ENCODE data around the gene CRTC3.

Gene CRTC3

DNA sequence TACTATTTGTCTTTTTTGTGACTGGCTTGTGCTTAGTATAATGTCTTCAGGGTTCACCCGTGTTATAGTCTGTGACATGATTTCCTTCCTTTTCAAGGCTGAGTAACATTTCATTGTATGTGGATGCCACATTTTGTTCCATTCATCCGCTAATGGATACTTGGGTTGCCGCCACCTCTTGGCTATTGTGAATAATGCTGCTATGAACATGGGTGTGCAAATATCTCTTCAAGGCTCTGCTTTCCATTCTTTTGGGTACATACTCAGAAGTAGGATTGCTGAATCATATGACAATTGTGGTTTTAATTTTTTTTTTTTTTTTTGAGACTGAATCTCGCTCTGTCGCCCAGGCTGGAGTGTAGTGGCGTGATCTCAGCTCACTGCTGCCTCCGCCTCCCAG lies 15.4 kb downstream of the CRTC3 start:
- TF ChIP-seq, protein P1, sequence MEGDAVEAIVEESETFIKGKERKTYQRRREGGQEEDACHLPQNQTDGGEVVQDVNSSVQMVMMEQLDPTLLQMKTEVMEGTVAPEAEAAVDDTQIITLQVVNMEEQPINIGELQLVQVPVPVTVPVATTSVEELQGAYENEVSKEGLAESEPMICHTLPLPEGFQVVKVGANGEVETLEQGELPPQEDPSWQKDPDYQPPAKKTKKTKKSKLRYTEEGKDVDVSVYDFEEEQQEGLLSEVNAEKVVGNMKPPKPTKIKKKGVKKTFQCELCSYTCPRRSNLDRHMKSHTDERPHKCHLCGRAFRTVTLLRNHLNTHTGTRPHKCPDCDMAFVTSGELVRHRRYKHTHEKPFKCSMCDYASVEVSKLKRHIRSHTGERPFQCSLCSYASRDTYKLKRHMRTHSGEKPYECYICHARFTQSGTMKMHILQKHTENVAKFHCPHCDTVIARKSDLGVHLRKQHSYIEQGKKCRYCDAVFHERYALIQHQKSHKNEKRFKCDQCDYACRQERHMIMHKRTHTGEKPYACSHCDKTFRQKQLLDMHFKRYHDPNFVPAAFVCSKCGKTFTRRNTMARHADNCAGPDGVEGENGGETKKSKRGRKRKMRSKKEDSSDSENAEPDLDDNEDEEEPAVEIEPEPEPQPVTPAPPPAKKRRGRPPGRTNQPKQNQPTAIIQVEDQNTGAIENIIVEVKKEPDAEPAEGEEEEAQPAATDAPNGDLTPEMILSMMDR (IDR thresholded peaks at IDR 0.05; ENCODE audit: insufficient read depth, low read length, missing control alignments), result no peak
- no peak for DNase-seq (ENCODE audit: low read depth, low spot score)
- CTCF ChIA-PET, result no interaction called here
- H3K4me3 ChIP-seq (ENCODE audit: low read depth, low read length), result no peak overlapping the region
- POLR2A ChIA-PET, result no interaction called here

DNA sequence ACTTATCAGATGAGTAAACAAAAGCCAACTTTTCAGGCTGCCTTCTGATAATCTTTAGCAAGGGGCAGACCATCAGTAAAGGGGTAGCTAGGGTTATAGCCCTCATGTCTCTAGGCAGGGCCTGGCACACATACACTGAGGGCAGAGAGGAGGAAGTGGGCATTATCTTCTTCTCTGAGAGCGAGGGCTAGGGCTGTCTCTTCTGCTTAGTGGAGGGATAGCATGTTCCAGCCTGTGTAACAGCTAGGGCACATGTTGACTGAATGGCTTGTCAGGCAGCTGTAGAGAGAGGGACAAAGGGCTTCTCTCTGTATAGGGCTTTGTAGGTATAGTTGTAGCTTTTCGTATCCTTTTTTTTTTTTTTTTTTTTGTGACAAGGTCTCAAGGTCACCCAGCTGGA lies 17.8 kb downstream of the CRTC3 start:
- ChIA-PET CTCF (no interaction called here), POLR2A (no interaction called here)
- no peak overlapping the region for H3K4me3 ChIP-seq (ENCODE audit: low read depth, low read length)
- TF ChIP-seq, protein P1 (IDR thresholded peaks at IDR 0.05; ENCODE audit: insufficient read depth, low read length, missing control alignments), result no peak
- no peak for DNase-seq (ENCODE audit: low read depth, low spot score)

DNA sequence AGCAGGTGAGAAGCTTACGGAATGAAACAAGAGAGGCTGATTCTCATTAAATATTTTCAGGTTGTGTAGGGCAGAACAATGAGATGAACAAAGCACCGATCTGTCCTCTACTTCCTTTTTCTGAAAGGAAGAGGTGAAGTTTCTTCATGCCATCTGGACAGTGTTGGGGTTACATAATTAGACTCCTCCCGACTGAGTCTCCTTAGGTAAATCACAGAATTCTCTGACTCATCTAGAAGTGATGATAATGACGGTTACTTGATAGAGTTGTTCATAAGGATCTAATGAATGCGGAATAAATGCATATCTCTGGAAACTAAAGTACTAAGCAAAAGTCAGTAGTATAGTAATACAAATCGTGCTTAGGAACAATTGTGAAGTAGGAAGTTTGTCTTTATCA lies 21.2 kb downstream of the CRTC3 start:
- no peak for DNase-seq (ENCODE audit: low read depth, low spot score)
- ChIA-PET POLR2A (no interaction called here), CTCF (no interaction called here)
- TF ChIP-seq, protein P1 (IDR thresholded peaks at IDR 0.05; ENCODE audit: insufficient read depth, low read length, missing control alignments), result no peak
- no peak overlapping the region for H3K4me3 ChIP-seq (ENCODE audit: low read depth, low read length)

DNA sequence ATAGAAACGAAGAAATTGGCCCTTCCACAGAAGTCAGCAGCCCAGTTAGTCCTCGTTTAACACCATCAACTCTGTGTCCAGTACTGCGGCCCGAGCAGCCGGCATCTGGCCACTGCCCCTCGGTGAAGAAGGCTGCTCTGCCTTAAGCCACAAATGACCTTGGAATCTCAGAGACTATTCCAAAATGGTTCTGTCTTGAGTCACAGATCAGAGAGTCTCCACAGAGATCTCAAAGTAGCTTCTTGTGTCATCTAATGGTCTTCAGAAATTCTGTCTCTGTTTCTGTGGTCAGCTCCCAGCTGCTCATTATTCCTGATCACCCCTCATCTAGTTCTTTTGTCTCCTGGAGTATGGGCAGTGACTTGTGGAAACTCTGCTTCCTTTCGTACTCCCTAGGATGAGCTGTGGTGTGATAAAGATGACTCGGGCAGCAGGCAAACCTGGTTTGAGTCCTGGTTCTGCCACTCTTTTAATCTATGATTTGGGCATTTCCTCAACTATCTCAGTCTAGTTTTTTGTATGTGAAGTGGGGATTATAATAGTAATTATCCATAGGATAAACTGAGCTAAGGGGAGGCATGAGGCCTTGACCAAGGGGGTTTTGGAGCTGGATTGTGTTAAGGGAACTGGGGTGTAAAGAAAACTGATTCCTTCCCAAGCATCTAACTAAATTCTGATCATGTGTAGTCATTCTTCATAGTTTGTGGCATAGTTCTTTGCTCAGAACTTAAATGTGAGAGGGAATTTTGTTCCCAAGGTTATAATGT lies 22.6 kb downstream of the CRTC3 start:
- TF ChIP-seq, protein P1 (IDR thresholded peaks at IDR 0.05; ENCODE audit: insufficient read depth, low read length, missing control alignments), result no peak
- DNase-seq (ENCODE audit: low read depth, low spot score), result peak; percentile 63
- POLR2A ChIA-PET, result interaction anchor here (0.8 to 1.1 kb wide), 2 partner anchors 8 to 387 kb away, joined by 3 read pairs; no protein-coding TSS in a partner anchor
- CTCF ChIA-PET, result interaction anchor here (1.3 kb wide), 2 partner anchors 232 to 334 kb away, joined by 5 to 7 read pairs; no protein-coding TSS in a partner anchor
- no peak overlapping the region for H3K4me3 ChIP-seq (ENCODE audit: low read depth, low read length)

DNA sequence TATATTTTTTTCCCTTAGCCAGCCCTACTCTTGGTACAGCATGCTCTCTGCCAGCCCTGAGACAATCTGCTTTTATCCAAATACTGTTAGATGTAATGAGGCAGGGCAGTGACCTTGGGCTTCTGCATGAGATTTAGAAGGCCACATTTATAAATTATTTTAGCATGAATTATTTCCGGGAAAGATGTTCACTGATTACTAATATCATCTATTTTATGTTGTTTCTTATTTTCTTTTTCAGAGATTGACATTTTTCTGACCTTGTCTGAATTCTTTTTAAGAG lies 23.1 kb downstream of the CRTC3 start:
- no peak overlapping the region for H3K4me3 ChIP-seq (ENCODE audit: low read depth, low read length)
- DNase-seq (ENCODE audit: low read depth, low spot score), result no peak
- TF ChIP-seq, protein P1 (IDR thresholded peaks at IDR 0.05; ENCODE audit: insufficient read depth, low read length, missing control alignments), result no peak
- POLR2A ChIA-PET, result interaction anchor here (1.1 kb wide), 1 partner anchor 388 kb away, joined by 3 read pairs; no protein-coding TSS in a partner anchor
- CTCF ChIA-PET, result interaction anchor here (1.3 kb wide), 2 partner anchors 233 to 333 kb away, joined by 5 to 7 read pairs; no protein-coding TSS in a partner anchor

DNA sequence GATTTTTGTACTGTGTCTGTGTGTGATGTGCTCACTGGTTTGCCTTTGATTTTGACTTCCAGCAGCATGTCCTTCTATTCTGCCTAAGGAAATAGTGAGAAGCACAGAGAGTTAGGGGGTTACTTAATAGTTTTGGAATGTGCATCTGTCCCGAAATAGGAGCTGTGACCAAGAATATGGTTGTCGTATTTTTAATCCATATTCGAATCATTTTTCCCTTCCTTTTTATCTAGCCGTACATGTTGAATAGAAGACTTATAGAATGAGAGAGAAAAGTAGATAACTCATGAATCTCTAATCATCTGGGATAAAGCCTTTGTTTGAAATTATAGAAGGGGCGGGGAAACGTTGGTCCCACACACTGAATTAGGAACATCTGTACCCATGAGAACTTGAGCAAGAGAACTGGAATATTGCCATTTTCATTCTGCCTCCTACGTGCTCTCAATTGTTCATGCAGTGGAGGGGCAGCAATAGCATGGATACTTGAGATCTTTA lies 23.6 kb downstream of the CRTC3 start:
- H3K4me3 ChIP-seq (ENCODE audit: low read depth, low read length), result no peak overlapping the region
- DNase-seq (ENCODE audit: low read depth, low spot score), result peak; percentile 75
- ChIA-PET CTCF (interaction anchor here (0.6 to 1.3 kb wide), 2 partner anchors 8 to 233 kb away, joined by 3 to 7 read pairs; no protein-coding TSS in a partner anchor), POLR2A (no interaction called here)
- TF ChIP-seq, protein P1 (IDR thresholded peaks at IDR 0.05; ENCODE audit: insufficient read depth, low read length, missing control alignments), result no peak
